GM10266 (cell line): ENCODE results near the gene LDLRAD3.

Source experiments
- DNase-seq: peaks from one replicate; pipeline ENCODE4 v3.0.0; 2012; ENCODE audit errors: extremely low spot score
- CTCF ChIP-seq: IDR thresholded peaks from 2 replicates; pipeline ENCODE4 v1.5.1; 2012; ENCODE audit warnings: mild to moderate bottlenecking, low read depth; ENCODE audit not compliant: control insufficient read depth, insufficient read depth; ENCODE audit errors: missing control alignments

The LDLRAD3 gene

DNA sequence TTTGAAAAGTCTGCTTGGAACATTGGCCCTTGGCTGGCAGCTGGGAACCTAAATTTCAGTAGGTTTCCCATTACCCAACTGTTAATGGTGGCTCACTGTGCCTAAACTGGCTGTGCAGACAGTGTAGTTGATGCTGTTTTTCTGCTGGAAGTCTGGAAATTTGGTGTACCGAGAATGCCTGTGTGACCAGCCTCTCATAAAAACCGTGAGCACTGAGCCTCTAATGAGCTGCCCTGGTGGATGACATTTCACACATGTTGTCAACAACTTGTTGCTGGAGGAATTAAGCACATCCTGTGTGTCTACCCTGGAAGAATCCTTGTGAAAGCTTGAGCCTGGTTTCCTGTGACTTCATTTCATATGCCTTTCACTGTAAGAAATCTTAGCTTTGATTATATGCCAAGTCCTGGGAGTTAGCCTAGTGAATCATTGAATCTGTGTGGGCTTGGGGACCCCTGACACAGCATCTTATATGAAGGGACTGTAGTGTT is 131.1 kb downstream of the LDLRAD3 start:
- DNase-seq = no peak
- TF ChIP-seq CTCF = no peak

GRCh38 chr11:36077368-36077767 is 133.5 kb downstream of the LDLRAD3 start:
- no peak for TF ChIP-seq CTCF
- no peak for DNase-seq

DNA sequence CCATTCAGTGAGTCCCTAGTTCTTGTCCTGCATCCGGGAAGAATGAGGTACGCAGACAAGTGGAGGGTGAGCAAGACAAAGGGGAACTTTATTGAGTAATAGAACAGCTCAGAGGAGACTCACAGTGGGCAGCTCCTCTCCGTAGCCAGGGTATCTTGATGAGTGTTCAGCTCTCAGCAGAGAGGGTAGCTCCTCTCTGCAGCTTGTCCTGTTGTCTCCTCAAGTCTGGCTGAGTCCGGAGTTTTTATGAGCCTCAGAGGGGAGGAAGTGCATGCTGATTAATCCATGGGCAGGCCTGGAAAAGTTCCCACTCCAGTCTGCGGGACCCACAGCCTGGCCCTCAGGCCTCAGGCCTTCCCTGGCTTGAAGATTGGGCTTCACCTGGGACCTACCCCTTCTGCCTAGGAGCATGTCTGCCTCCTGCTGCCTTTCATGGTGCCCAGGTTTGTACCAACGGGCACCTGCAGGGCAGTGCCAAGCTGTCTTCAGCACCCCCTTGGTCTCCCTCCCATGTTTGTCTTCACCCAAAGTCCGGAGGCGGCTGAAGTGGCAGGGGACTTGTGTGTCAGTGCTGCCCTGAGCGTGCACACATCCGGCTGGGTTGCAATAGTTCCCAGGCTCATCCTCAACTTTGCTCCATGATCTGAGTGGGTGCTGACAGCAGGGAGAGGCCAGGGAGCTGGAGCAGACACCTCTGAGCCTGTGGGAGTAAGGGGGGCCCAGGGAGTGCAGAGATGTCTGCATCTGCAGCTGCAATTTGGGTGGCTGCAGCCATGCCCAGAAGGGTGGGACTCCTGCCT is 134.2 kb downstream of the LDLRAD3 start:
- no peak for TF ChIP-seq CTCF
- DNase-seq = no peak

DNA sequence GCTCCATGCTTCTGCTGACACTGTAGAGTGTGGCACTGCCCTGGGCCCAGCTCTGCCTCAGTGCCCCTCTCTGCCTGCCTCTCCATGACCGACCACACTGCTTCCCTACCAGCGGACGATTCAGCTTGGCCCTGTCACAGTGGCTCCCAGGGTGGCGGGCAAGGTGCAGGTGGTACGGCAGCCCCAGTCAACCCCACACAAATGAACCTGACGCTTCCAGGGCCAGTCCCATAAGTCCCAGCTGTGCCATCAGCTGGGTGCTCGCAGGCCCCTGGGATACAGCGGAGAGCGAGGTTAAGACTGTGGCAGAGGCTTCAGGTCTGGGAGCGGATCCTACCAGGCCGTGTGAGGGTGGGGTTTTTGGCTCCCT is 134.8 kb downstream of the LDLRAD3 start:
- DNase-seq = no peak
- TF ChIP-seq CTCF = no peak

DNA sequence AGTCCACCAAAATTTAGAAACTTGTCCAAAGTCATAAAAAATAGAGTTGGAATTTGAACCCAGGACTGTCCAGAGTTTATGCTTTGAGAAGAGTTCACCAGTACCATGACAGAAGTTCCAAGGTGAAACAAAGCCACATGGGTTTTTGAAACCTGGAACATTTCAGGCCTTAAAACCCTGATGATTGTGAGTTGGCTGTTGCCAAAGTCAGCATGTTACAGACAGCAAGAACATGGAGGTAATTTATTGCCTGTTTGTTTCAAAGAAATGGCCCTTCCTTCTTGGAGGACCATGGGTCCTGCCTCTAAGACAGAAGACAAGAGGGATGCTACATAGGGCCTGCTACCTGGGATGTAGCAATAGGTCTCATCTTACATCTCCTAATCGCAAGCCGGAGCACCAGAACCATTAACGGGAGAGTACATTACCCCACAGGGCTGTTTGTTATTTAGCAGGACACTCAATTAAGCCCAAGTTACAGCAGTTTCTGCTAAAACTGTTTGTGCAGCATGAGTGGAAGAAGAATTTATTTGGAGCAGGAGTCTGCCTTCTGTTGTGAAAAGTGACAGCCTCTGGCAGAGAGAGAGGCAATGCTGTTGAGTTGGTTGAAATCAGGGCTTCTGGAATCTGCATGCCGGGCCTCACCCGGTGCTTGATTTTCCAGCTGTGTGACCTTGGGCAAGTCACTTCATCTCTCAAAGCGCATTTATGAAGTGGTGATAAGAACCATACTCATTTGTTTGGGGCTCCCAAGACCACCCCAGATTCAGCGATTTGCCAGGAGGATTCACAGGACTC is 136.2 kb downstream of the LDLRAD3 start:
- TF ChIP-seq CTCF = no peak

GRCh38 chr11:36081274-36081945 is 137.5 kb downstream of the LDLRAD3 start:
- no peak for DNase-seq
- TF ChIP-seq CTCF = no peak

More for the DNA sequence above, 136.2 kb downstream of the LDLRAD3 start:
- DNase-seq = no peak
